Adrenal gland (tissue), 12 donors: ENCODE measurements around the gene MLLT6. TPM values are rescaled to one million over a fixed set of nuclear protein-coding genes. Genes with fewer than 3 reads are reported as not detected.

Experiments
- DNase-seq, 7 donors: peaks; one replicate each; pipeline ENCODE4 v3.0.0-alpha.2; 2019 to 2020
- H3K27ac ChIP-seq, 5 donors: fragments of 200-600 bp; sonication (generic) in 4 of 5; 1 replicate in 3 of 5; 2 replicates in 2 of 5; pipeline versions ENCODE4 v1.5.1 to v1.8.0; 2016 to 2020; ENCODE audit warnings: mild to moderate bottlenecking in 1 of 5
- H3K27me3 ChIP-seq: fragments of 200-600 bp; 2 replicates; pipeline ENCODE4 v1.8.0; 2021
- H3K36me3 ChIP-seq, 2 donors: fragments of 200-600 bp; replicated peaks in 1 of 2; 1 replicate in 1 of 2; 2 replicates in 1 of 2; pipeline versions ENCODE4 v1.5.1 to v1.8.0; 2018 to 2022
- H3K4me1 ChIP-seq, 2 donors: fragments of 200-600 bp; replicated peaks in 1 of 2; 1 replicate in 1 of 2; 2 replicates in 1 of 2; pipeline versions ENCODE4 v1.5.1 to v1.8.0; 2018 to 2021
- H3K4me3 ChIP-seq, 4 donors: fragments of 200-600 bp; sonication (generic) in 3 of 4; one replicate each; pipeline ENCODE4 v1.5.1; 2016 to 2018
- H3K9me3 ChIP-seq, 3 donors: fragments of 200-600 bp; sonication (generic) in 1 of 3; replicated peaks in 1 of 3; 1 replicate in 2 of 3; 2 replicates in 1 of 3; pipeline versions ENCODE4 v1.5.1 to v1.8.0; 2016 to 2021
- CTCF ChIP-seq, 6 experiments: fragments of 450-650 bp in 4 of 6; fragments of 200-600 bp in 2 of 6; sonication (generic) in 1 of 6; IDR thresholded peaks; 1 replicate in 5 of 6; 2 replicates in 1 of 6; pipeline versions ENCODE4 v1.5.1 to v1.8.0; 2016 to 2021; ENCODE audit warnings: antibody characterized with exemption in 6 of 6, mild to moderate bottlenecking in 2 of 6, moderate library complexity in 1 of 6
- POLR2A ChIP-seq, 2 donors: fragments of 450-650 bp; IDR thresholded peaks; one replicate each; pipeline ENCODE4 v1.6.1; 2017; ENCODE audit warnings: antibody characterized with exemption in 2 of 2, mild to moderate bottlenecking in 2 of 2, moderate library complexity in 1 of 2
- WGBS, 4 donors: extraction: QIAGEN DNeasy Blood & Tissue Kit in 2 of 4; methylation state at CpG; one replicate each; pipeline versions ENCODE4 v1.1.5 to v1.1.7; 2013 to 2017; 5-methylcytosine and 5-hydroxymethylcytosine counted together
- intact Hi-C, 2 donors: fragments of 100-400 bp; cut with DNase I; formaldehyde crosslinking; loops; one replicate each; pipeline versions ENCODE4 v1.14.1 to v1.15.0; 2022 to 2023
- polyA plus RNA-seq, 3 donors: library from polyadenylated mRNA; stranded (reverse); fragments of 200-250 nt in 2 of 3; fragments of 350-450 nt in 1 of 3; fragmentation: Illumina TruSeq in 1 of 3; extraction: RNeasy Lipid Tissue Mini Kit (QIAGEN cat#74804) in 1 of 3; gene quantifications; one replicate each; pipeline ENCODE4 v1.2.3, GENCODE V29; 2013 to 2014
- total RNA-seq, 9 donors: library from RNA; depleted of rRNA in 4 of 9; stranded (reverse); fragments of >200 nt in 4 of 9; fragments of 120-200 nt in 1 of 9; fragmentation: NEBNext Ultra II Directional in 1 of 9; extraction: Animal tissue kit (Norgen Biotek cat#: 25700) in 1 of 9; gene quantifications; one replicate each; pipeline versions ENCODE4 v1.1.0 to v1.2.4, GENCODE V29; 2013 to 2023
- donor health status: healthy with polysubstance abuse.
- donor health status: Bipolar disorder and iron deficiency.
- donor health status: DM: yes; HTN: yes; CAD: no.
- donor health status: DM: no; HTN: no; CAD: no.
- donor health status: DM: no; HTN: no; CAD: no.
- donor health status: DM: yes; HTN: yes; CAD: no.

The MLLT6 gene
- total and polyA plus RNA-seq, 12 donors, result 24.5 to 339 (median 85.2) TPM

DNA sequence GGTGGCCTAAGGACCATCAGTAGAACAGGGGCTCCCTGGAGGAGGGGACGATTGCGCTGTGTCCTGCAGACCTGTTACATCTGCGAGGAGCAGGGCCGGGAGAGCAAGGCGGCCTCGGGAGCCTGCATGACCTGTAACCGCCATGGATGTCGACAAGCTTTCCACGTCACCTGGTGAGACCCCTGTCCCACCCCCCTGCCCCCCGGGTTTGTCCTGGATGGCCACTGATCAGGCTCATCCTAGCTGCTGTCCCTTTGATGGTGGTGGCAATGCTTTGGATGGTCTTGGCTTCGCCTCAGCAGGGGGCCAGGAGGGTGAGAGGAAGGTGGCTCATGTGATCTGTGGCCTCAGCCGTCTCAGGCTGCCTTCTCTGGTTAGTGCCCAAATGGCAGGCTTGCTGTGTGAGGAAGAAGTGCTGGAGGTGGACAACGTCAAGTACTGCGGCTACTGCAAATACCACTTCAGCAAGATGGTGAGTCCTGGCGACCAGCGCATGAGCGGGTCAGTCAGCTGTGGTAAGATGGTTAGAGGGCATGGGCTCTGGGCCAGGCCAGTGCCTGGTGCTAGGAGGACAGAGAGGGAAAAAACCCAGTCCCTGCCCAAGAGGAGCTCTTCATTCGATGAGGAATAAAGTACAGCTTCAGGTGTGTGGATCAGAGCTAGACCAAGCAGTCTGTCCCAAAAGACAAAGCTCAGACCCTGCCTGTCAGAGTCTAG is 4.2 kb downstream of the MLLT6 start:
- Histone ChIP-seq H3K9me3 (no peaks in the 10 kb centered on the region), H3K4me1 (peaks cover 8 to 20% of the 10 kb centered on the region in 2 donors), H3K4me3 (no peak overlapping the region), H3K27me3 (no peaks in the 10 kb centered on the region), H3K36me3 (peaks cover 0 to 67% of the 10 kb centered on the region in 2 donors), H3K27ac (no peak overlapping the region)
- WGBS, 4 donors, result 87 to 92% (median 88%) methylated on average over 16 to 18 of the region's 18 CpGs
- TF ChIP-seq POLR2A (IDR thresholded peaks at IDR 0.05), result no peak
- no peak for TF ChIP-seq CTCF (IDR thresholded peaks at IDR 0.05)
- intact Hi-C loops, result no loop called here
- no peak for DNase-seq

DNA sequence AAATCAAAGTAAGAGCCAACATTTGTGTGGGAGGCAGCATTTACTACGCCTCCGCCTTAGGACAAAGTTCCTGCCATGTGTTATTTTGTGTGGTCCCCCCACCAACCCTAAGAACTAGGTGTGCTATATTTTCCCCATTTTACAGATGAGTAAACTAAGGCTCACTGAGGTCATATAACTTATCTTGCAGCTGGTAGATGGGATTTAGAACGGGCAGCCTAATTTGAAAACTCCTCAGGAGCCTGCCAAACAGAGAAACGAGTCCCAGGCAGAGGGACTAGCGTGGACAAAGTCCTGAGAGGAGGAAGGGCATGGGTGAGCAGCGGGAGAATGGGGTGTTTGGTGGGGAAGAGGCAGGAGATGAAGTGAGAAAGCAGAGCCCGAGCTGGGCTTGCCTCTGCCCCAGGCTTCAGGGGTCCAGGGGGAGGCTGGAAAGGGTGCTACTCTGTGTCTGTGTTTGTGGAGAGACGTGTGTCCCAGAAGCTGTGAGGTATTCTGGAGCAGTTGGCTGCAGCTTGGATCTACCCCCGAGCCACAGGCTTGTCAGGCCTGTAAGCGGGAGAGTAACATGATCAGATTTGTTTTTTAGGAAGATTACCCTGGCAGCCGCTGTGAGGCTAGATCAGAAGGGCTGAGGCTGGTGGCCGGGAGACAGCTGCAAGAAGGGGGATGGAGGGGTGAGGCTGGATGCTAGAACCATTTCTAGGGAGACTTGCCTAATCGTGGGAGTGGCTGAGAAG is 5.0 kb downstream of the MLLT6 start:
- no peak for DNase-seq
- H3K36me3 ChIP-seq, result peaks cover 0 to 73% of the 10 kb centered on the region in 2 donors
- TF ChIP-seq POLR2A (IDR thresholded peaks at IDR 0.05) (no peak), CTCF (IDR thresholded peaks at IDR 0.05) (no peak)
- H3K4me1 ChIP-seq, result peaks cover 8 to 20% of the 10 kb centered on the region in 2 donors
- H3K27ac ChIP-seq, result no peak overlapping the region
- intact Hi-C loops, result no loop called here
- H3K9me3 ChIP-seq, result no peaks in the 10 kb centered on the region
- no peaks in the 10 kb centered on the region for H3K27me3 ChIP-seq
- 79 to 88% (median 86%) methylated on average over 12 to 13 of the region's 13 CpGs for WGBS, 4 donors
- no peak overlapping the region for H3K4me3 ChIP-seq

DNA sequence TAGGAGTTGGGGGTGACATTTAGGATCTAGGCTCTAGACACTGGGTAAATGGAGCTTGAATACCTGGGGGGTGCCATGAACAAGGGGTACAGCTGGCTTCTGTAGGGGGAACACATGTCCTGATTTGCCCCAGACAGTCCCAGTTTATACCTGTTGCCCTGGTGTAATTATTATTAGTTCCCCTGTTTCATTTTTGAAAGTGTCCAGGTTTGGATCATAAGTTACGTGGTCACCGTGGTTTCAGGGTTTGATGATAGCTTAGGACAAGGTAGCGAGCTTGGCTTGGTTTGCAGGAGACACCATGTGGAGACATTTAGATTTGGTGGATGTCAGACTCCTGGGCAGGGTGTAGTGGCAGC is 5.5 kb downstream of the MLLT6 start:
- intact Hi-C loops, result no loop called here
- no peaks in the 10 kb centered on the region for H3K9me3 ChIP-seq
- H3K4me1 ChIP-seq, result peaks cover 8 to 20% of the 10 kb centered on the region in 2 donors
- 84 to 95% (median 94%) methylated on average over 3 of the region's 3 CpGs for WGBS, 4 donors
- H3K27me3 ChIP-seq, result no peaks in the 10 kb centered on the region
- H3K4me3 ChIP-seq, result no peak overlapping the region
- TF ChIP-seq CTCF (IDR thresholded peaks at IDR 0.05), result no peak
- TF ChIP-seq POLR2A (IDR thresholded peaks at IDR 0.05), result no peak
- DNase-seq, result no peak
- peaks cover 0 to 78% of the 10 kb centered on the region in 2 donors for H3K36me3 ChIP-seq
- H3K27ac ChIP-seq, result no peak overlapping the region

DNA sequence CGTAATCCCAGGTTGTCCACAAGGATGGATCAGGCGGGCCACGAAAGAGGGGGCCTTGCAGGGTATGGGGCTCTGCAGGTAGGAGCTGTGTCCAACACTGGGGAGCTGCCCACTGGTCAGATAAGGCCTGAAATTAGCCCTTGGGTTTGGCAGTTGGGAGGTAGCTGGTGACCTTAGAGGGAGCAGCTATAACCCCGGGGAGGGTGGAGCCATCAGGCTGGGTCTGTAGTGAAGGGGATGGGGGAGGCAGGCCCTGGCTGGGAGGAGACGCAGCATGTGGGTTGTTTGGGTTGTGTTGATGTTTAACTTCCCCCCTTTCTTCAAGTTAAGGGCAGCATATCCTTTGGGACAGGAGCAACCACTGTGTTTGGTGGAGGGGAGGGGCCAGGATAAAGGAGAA is 5.9 kb downstream of the MLLT6 start:
- Histone ChIP-seq H3K27me3 (no peaks in the 10 kb centered on the region), H3K4me3 (no peak overlapping the region), H3K4me1 (peaks cover 8 to 20% of the 10 kb centered on the region in 2 donors), H3K27ac (no peak overlapping the region), H3K36me3 (peaks cover 0 to 82% of the 10 kb centered on the region in 2 donors), H3K9me3 (no peaks in the 10 kb centered on the region)
- DNase-seq, result no peak
- intact Hi-C loops, result no loop called here
- 87 to 91% (median 89%) methylated on average over 4 to 5 of the region's 5 CpGs for WGBS, 4 donors
- TF ChIP-seq POLR2A (IDR thresholded peaks at IDR 0.05), result no peak
- no peak for TF ChIP-seq CTCF (IDR thresholded peaks at IDR 0.05)
